Body of pancreas (tissue), 4 donors: ENCODE measurements around the gene INHA.

ENCODE experiments used
- POLR2A ChIP-seq, 3 donors: fragments of 450-650 bp; IDR thresholded peaks; one replicate each; pipeline ENCODE4 v1.6.1; 2016; ENCODE audit warnings: antibody characterized with exemption in 3 of 3, mild to moderate bottlenecking in 2 of 3
- TF ChIP-seq, protein P1 (sequence below), 7 experiments: fragments of 450-650 bp in 4 of 7; fragments of 200-600 bp in 3 of 7; sonication (generic) in 3 of 7; IDR thresholded peaks; one replicate each; pipeline ENCODE4 v1.5.1; 2016 to 2019; ENCODE audit warnings: antibody characterized with exemption in 7 of 7

DNA sequence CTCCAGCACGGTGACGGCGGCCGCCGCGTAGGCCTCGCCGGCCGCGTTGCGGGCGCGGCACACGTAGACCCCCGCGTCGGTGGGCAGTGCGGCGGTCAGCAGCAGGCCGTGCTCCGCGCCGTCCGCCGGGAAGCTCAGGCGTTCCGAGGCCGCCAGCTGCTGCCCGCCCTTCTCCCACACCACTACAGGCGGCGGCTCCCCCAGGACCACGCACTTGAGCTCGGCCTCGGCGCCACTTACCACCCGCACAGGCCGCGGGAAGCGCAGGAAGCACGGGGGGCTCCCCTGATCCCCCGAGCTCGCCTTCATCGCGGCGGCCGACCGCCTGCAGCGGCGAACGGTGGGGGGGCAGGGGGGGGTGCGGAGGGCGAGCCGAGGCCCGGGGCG is 1.2 kb upstream of the INHA start:
- TF ChIP-seq, protein P1, sequence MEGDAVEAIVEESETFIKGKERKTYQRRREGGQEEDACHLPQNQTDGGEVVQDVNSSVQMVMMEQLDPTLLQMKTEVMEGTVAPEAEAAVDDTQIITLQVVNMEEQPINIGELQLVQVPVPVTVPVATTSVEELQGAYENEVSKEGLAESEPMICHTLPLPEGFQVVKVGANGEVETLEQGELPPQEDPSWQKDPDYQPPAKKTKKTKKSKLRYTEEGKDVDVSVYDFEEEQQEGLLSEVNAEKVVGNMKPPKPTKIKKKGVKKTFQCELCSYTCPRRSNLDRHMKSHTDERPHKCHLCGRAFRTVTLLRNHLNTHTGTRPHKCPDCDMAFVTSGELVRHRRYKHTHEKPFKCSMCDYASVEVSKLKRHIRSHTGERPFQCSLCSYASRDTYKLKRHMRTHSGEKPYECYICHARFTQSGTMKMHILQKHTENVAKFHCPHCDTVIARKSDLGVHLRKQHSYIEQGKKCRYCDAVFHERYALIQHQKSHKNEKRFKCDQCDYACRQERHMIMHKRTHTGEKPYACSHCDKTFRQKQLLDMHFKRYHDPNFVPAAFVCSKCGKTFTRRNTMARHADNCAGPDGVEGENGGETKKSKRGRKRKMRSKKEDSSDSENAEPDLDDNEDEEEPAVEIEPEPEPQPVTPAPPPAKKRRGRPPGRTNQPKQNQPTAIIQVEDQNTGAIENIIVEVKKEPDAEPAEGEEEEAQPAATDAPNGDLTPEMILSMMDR (IDR thresholded peaks at IDR 0.05) = no peak
- no peak for TF ChIP-seq POLR2A (IDR thresholded peaks at IDR 0.05)
